AG09319 (cell line): ENCODE data around the gene PNPO.
A peak's percentile ranks its signal among the peaks of the same experiment; 100 is the strongest.

Source experiments
- DNase-seq: peaks from one replicate; pipeline ENCODE4 v3.0.0-alpha.2; 2010; ENCODE audit warnings: low read depth; ENCODE audit errors: extremely low read depth
- CTCF ChIP-seq: IDR thresholded peaks from 2 replicates; pipeline ENCODE4 v1.5.1; 2011; ENCODE audit warnings: low read depth, mild to moderate bottlenecking, inconsistent platforms, low read length, moderate library complexity

PNPO gene

DNA sequence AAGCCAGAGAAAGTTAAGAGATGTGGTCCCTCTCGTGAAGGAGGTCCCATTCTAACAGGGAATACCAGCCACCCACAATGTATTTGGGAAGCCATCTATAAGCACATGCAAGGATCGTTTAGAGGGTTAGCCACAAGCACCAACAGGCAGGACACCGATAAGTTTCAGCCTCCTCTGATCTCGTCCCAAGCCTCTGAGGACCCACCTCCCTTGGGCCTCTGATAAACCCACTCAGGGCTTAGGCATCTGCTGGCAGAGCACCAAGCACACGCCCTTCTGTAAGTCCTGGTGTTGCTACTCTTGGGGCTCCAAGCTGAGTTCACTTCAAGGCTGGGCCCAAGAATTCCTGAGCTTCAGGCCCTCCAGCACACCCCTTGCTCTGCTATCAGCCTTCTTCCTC lies 5.4 kb upstream of the PNPO start:
- DNase-seq: peak; percentile 19
- TF ChIP-seq CTCF: no peak

GRCh38 chr17:47937941-47938340 lies 3.4 kb upstream of the PNPO start:
- no peak for DNase-seq
- no peak for TF ChIP-seq CTCF

GRCh38 chr17:47942096-47942510 lies 732 bp downstream of the PNPO start:
- no peak for TF ChIP-seq CTCF
- no peak for DNase-seq

DNA sequence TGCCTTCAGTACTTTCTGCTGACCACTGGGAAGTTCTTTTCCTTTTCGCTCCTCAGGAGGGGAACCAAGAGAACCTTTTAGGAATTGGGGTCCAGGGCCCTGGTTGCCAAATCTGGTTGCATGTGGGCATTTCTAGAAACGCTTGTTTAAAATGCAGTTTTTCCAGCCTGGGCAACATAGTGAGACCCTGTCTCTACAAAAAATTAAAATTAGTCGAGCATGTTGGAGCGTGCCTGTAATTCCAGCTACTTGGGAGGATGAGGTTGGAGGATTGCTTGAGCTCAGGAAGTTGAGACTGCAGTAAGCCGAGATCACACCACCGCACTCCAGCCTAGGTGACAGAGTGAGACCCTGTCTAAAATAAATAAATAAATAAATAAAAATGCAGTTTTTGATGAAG lies 1.2 kb downstream of the PNPO start:
- DNase-seq: no peak
- TF ChIP-seq CTCF: no peak

DNA sequence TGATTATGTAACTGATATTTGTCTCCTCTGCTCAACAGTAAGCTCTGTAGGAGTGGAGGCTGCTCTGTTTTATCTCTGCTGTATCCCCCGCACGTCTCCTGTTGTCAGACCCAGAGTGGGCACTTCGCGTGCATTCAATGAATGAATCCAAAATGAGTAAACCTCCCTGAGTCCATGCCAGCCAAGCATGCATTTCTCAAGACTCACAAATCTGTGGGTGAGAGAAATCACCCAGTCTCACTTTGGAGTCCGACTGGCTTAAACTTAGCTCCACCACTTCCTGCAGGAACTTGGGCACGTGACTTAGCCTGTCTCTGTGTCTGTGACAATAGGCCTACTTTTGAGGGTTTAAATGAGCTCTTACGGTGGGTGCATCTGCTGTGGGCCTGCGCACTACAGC lies 3.7 kb downstream of the PNPO start:
- no peak for DNase-seq

DNA sequence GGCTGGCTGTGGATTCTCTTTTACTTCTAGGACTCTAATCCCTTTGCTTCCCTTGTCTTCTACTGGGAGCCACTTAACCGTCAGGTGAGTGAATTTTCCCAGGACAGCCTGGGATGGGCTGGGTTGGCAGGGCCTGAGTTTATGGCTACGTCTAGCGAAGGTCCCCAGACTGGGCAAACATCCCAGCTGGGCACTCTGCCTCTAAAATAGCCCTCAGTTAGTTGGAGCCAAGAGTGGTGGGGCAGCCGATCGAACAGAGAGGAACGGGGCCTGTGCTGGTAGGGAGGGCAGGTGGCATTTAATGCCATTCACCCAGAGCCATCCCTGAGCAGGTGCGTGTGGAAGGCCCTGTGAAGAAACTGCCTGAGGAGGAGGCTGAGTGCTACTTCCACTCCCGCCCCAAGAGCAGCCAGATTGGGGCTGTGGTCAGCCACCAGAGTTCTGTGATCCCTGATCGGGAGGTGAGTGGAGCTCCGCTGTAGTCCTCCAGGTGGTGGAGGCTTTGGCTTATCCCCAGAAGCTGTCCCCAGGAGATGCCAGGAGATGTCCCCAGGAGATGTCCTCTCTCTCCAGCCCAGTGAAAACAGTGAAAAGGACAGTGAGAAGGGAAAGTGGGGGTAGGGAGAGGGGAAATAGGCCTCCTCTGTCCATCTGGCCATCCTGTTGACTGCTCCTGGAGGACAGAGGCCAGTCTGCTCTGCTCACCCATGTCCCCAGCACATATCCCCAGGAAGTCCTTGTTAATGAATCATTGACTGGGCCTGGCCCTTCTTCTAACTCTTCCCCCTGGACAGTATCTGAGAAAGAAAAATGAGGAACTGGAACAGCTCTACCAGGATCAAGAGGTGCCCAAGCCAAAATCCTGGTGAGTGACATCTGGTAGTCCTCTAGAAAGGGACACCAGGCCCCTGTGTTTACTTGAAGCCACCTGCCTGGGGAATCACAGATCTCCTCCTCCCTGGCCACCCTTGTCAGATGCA lies 4.4 kb downstream of the PNPO start:
- no peak for TF ChIP-seq CTCF

More for the DNA sequence above, 3.7 kb downstream of the PNPO start:
- TF ChIP-seq CTCF: no peak

GRCh38 chr17:47946516-47946915 lies 5.1 kb downstream of the PNPO start:
- no peak for TF ChIP-seq CTCF

More for the DNA sequence above, 4.4 kb downstream of the PNPO start:
- no peak for DNase-seq

More at GRCh38 chr17:47946516-47946915, 5.1 kb downstream of the PNPO start:
- no peak for DNase-seq
